DMS153 treated with DMSO at 0.1 percent for 48 hours (cell line): ENCODE results near the gene CFAP97D2.
"Not testable (repeated sequence)": the region's sequence is repeated elsewhere in the genome, so short reads cannot be mapped to it uniquely, and the experiment has no call there.

Experiments used
- DNase-seq: peaks from one replicate; lab custom pipeline; 2025; ENCODE audit not compliant: unreplicated experiment; lab: John Stamatoyannopoulos, UW

CFAP97D2 gene

DNA sequence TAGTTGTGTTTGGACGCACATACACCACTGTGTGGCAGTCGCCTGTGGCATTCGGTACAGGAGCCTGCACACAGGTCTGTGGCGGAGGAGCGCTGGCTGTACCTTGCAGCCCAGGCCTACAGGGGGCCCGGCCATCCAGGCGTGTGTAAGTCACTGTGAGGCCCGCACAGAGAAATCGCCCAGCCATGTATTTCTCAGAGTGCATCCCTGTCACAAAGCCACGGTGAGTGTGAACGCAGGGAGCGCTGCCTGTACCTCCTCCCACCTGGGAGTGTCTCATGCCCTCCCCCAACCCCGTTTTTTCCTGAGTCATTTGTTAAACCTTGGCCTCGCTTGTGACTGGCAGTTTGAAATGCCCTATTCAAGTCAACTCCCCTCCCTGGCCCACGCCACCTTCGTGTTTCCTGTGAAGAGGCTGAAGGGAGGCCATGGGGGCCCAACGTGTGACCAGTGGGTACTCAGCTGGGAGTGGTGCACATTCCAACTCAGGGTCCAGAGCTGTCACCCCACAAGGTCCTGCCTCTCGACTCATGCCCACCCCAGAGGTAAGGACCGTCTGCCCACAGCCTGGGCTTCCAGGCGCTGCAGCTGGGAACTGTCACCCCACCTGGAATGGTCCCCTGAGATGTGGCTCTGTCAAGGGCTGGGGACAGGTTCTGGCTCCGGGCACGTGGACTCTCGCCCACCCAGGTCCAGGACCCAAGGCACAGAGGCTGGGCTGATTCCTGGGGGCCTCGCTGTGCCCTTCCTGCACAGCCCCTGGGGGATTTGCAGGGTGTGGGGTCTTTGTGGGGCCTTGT lies 35.1 kb upstream of the CFAP97D2 start:
- DNase-seq = no peak

DNA sequence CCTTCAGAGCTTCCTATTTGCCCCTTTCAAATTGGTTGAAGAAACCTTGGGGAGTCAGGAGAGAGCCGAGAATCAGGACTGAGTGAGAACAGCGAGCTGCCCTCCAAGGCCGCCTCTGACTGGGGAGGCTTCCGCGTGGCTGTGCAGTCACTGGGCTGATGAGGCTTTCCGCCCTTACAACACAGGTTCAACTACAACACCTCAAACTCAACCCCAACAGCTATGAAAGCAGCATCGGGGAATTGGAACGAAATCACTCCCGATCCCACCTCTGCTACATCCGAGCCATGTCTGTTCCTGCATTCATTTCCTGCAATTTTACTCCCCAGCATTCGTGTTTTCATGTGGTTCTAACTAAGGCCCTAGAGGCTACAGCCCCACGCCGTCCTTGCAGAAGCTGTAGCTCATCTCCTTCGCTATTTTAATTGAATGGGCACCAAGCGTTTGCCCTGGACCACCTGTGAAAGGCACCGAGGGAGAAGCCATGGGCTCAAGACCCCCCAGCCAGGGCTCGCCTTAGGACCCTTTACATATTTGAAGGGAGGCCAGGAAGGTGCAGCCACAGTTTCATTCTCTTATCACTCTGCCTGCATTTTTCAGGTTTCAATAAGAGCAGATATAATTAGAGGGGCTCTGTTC lies 34.3 kb upstream of the CFAP97D2 start:
- DNase-seq = no peak

- no peak for DNase-seq
These were observed 33.8 kb upstream of the CFAP97D2 start for GRCh38 chr13:114145256-114145655.

DNA sequence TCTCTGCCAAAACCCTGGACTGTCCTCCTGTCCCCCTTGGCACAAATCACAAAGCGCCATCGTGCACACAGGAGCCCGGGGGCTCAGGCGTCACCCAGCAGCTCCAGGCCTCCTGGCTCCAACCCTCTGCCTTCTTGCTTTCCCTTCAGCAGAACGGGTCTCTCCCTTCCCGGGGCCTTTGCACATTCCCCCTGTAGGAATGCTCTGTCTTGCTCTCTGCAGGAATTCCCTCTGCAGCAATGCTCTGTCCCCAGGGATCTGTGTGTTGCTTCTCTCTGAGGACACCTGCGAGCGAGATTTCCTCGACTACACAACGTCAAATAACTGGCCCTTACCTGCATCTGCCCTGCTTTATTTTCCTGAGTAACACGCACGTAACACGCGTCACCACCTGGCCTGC lies 33.3 kb upstream of the CFAP97D2 start:
- no peak for DNase-seq

DNA sequence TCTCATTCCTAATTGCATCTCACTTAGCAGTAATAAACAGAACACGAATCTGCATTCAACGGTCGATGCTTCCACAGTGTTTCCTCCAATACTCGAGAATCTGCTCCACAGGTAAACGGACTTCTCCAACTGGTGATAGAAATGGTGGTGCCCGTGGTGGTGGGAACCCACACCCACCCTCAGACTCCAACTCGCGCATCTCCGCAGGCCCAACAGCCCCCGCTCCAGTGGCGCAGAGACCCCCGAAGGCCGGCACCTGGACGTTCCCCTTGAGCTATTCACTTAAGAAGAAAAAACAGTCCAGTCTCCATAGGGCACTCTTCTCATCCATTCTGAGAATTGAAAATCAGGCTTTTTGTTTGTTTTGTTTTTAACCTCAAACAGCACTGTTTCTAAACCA lies 32.9 kb upstream of the CFAP97D2 start:
- no peak for DNase-seq

- DNase-seq = no peak
These were observed 32.4 kb upstream of the CFAP97D2 start for GRCh38 chr13:114146629-114147028.

GRCh38 chr13:114147803-114148520 lies 31.1 kb upstream of the CFAP97D2 start:
- DNase-seq = no peak

DNA sequence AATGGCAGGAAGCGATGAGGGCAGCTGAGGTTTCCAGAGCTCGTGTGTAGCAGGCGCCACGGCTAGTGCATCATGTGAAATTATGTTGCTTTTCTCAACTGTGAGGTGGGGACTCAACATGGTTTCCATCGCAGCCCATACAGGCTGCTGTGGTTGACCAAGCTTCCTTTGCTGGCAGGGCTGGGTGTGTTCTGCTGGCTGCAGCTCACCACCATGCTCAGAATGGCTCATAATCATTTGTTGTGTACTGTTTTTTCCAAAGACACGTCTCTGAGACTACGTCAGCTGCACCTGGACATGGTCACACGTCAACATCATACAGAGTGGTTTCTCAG lies 30.6 kb upstream of the CFAP97D2 start:
- no peak for DNase-seq

GRCh38 chr13:114148886-114149285 lies 30.2 kb upstream of the CFAP97D2 start:
- not testable (repeated sequence) for DNase-seq

DNA sequence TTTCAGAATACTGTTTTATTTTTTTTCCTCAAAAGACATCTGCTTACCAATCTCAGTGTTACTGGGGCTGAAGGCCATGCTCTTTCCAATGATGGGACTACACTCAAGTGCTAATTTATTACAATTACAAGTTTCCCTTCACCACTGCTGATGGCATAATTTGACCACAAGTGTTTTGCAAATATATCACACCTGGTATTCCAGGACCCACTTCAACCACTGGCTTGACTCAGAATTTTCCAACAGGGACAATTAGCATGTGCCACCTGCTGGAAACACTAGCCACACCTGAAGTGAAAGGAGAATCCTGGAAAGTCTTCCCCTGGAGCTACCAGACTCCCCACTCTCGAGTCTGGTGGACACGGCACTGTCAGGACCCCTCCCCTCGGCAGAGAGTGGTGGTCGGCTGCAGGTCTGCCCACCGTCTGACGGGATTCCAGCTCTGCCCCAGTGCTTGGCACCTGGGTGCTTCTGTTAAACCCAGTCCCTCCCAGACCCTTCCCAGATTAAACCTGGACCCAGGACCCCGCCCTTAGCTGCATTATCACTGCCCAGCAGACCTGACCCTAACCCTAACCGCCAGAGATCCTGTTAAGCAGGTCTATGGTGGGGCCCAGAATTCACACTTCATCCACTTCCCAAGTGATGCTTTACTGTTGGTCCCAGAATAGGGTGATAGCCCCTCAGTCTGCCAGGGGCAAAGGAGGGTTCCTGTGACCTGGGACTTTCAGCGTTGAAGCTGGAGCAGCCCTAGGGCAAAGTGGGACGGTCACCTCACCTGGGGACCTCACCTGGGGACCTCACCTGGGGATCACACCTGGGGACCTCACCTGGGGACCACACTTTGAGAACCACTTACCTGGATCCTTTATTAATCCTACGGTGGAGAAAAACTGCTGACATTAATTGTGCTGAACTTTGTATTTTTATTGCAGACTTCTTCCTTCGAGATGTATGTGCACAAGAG lies 29.0 kb upstream of the CFAP97D2 start:
- DNase-seq = peak; percentile 72

DNA sequence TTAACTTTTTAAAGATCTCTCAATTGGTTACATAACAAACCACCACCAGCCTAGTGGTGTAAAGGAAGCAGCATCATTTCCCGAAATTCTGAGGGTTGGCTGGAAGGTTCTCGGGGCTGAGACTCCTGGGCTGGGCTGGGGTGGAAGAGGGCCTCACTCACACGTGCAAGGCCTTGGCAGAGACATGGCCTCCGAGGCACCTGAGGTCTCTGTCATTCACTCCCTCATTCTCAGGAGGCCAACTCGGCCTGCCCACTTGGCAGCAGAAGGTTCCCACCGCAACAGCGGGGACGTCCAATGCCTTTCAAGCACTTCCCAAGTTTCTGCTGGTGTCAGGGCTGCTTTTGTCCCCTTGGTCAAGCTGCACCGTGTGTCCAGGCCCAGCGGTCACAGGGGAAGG lies 28.0 kb upstream of the CFAP97D2 start:
- no peak for DNase-seq

DNA sequence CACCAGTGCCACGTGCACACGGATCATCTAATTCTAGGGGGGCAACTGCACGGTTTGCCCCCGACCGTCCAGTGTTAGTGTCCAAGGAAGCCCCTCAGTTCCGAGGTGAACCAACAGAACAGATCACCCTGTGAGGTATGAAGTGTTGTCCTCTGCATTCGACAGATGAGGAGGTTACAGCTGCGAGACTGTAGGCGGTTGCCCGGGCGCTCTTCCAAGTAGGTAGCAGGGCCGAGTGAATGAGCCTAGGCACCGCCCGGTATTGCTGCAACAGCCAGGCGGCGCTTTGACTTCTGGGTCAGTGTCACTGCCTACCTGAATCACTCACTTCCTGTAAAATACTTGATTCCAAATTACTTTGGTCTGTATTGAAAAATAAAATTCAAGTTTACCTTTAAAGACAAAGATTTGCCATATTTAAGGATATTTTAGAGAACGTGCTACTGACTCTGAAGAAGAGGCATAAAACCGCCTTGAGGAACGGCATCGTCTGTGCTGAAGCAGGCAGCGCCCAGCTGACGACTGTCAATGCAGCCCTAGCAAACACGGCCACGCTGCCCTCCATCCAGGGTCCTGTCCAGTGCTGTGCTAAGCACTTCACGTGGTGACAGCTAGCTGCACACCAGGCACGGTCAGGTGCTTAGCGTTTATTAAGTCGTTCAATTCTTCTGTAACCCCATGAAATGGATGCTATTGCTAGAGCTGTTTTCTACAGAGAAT lies 27.3 kb upstream of the CFAP97D2 start:
- DNase-seq = peak; percentile 58

DNA sequence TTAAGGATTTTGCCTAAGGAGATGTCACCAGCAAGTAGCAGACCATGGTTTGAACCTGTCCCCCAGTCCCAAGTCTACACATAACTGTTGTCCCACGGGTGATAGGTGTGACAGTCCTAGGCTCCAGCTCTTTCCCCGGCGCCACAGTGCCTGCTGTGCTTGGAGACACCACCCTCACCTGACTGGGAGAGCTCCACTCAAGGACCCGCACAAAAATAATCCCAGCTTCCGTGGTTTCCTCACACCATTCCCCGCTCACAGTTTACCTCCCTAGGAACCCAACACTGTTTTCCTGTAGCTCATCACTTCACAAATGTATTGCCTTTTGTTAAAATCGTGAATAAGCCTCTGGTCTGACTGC lies 26.8 kb upstream of the CFAP97D2 start:
- DNase-seq = no peak

- no peak for DNase-seq
These were observed 26.2 kb upstream of the CFAP97D2 start for GRCh38 chr13:114152831-114153371.

- DNase-seq = no peak
These were observed 25.5 kb upstream of the CFAP97D2 start for GRCh38 chr13:114153485-114154080.

GRCh38 chr13:114154476-114154875 lies 24.6 kb upstream of the CFAP97D2 start:
- no peak for DNase-seq

GRCh38 chr13:114155320-114155719 lies 23.7 kb upstream of the CFAP97D2 start:
- no peak for DNase-seq

DNA sequence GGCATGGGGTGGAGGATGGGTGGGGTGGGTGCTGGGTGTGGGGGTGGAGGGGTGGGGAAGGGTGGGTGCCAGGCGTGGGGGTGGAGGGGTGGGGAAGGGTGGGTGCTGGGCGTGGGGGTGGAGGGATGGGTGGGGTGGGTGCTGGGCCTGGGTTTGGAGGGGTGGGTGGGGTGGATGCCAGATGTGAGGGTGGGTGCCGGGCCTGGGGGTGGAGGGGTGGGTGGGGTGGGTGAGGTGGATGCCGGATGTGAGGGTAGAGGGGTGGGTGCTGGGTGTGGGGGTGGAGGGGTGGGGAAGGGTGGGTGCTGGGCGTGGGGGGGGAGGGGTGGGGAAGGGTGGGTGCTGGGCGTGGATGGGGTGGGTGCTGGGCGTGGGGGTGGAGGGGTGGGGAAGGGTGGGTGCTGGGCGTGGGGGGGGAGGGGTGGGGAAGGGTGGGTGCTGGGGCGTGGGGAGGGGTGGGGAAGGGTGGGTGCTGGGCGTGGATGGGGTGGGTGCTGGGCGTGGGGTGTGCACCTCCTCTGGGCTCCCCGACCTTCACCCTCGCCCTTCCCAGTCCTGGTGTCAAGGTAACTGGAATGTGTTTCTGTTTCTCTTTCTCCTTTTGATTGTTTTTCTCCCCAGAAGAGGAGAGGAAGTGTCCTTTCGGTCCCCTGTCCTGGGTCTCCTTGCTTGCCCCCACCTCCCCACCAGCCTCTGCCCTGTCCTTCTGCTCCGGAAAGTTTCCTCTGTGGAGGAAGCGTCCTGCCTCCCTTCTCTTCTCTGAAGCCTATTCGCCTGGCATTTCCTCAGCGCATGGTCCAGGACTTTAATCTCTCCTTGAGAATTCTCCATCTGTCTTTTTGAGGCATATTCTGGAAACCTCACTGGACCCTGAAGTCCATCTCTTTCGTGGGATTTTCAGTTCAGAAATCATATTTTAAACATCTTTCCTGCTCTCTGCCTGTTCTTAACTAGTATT lies 22.9 kb upstream of the CFAP97D2 start:
- DNase-seq = no peak
